Mesothelial cell of epicardium (in vitro differentiated cells): ENCODE measurements around the gene ST14. TPM values are rescaled to one million over a fixed set of nuclear protein-coding genes. Genes with fewer than 3 reads are reported as not detected.

Experiments used
- DNase-seq, 2 experiments: peaks; one replicate each; pipeline ENCODE4 v3.0.0; 2021; ENCODE audit warnings: low spot score in 2 of 2; ENCODE audit not compliant: unreplicated experiment in 2 of 2
- H3K27ac Mint-ChIP-seq: 2 replicates; pipeline ENCODE4 v1.8.0; 2021; ENCODE audit warnings: mixed read lengths
- H3K27me3 Mint-ChIP-seq: 2 replicates; pipeline ENCODE4 v1.8.0; 2021; ENCODE audit warnings: low read depth, mixed read lengths
- H3K36me3 Mint-ChIP-seq: 2 replicates; pipeline ENCODE4 v1.8.0; 2021; ENCODE audit warnings: mixed read lengths
- H3K4me1 Mint-ChIP-seq: 2 replicates; pipeline ENCODE4 v1.8.0; 2021; ENCODE audit warnings: mixed read lengths
- H3K4me3 Mint-ChIP-seq: 2 replicates; pipeline ENCODE4 v1.8.0; 2021; ENCODE audit warnings: mild to moderate bottlenecking, moderate library complexity, mixed read lengths
- H3K9me3 Mint-ChIP-seq: 2 replicates; pipeline ENCODE4 v1.8.0; 2021; ENCODE audit warnings: mixed read lengths
- total RNA-seq: library from RNA; stranded (reverse); gene quantifications from 3 replicates; pipeline ENCODE4 v1.2.1, GENCODE V29; 2021
- TF ChIP-seq, protein P1 (sequence below): fragments of 200-600 bp; sonication (generic); IDR thresholded peaks from one replicate; pipeline ENCODE4 v1.5.0; 2021; ENCODE audit warnings: antibody characterized with exemption; ENCODE audit not compliant: unreplicated experiment

Gene ST14
- total RNA-seq, 1 donor from 2014 or later = 39.6 TPM

DNA sequence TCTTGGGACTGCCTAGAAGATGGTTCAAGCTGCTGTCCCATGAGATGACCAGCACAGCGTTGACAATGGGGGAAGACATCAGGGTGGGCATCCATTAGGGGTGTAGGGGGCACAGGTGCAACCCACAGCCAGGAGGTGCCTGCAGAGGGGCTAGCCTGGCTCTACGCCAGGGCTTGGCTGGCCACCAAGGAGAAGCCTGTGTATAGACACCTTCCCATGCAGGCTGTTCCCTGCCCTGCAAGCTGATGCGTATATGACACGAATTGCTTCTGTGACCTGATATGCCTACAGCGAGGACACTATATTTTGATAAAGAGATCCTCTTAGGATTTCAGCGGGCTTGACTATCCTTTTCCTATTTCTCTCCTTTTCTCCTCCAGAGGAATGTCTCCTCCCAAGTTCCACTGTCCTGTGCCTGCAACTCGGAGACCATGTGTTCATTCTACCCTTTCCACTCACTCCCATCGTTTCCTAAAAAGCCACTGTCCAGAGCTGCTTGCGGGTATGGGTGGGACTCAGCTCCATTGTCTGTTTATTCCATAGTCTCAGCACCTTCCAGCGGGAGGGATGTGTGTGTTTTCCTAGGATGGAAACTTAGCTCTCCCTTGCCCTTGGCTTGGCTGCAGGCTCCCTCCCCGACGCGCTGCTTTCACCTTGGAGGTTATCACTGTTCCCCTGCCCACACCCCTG is 56.1 kb downstream of the ST14 start:
- Mint-ChIP-seq H3K4me1 (peaks cover 2% of the 10 kb centered on the region), H3K27ac (no peak overlapping the region), H3K4me3 (no peak overlapping the region), H3K9me3 (no peaks in the 10 kb centered on the region), H3K27me3 (peaks cover 17% of the 10 kb centered on the region), H3K36me3 (no peaks in the 10 kb centered on the region)
- TF ChIP-seq, protein P1, sequence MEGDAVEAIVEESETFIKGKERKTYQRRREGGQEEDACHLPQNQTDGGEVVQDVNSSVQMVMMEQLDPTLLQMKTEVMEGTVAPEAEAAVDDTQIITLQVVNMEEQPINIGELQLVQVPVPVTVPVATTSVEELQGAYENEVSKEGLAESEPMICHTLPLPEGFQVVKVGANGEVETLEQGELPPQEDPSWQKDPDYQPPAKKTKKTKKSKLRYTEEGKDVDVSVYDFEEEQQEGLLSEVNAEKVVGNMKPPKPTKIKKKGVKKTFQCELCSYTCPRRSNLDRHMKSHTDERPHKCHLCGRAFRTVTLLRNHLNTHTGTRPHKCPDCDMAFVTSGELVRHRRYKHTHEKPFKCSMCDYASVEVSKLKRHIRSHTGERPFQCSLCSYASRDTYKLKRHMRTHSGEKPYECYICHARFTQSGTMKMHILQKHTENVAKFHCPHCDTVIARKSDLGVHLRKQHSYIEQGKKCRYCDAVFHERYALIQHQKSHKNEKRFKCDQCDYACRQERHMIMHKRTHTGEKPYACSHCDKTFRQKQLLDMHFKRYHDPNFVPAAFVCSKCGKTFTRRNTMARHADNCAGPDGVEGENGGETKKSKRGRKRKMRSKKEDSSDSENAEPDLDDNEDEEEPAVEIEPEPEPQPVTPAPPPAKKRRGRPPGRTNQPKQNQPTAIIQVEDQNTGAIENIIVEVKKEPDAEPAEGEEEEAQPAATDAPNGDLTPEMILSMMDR = no peak
- DNase-seq = peak in 1 of 2 experiments; percentile 38

DNA sequence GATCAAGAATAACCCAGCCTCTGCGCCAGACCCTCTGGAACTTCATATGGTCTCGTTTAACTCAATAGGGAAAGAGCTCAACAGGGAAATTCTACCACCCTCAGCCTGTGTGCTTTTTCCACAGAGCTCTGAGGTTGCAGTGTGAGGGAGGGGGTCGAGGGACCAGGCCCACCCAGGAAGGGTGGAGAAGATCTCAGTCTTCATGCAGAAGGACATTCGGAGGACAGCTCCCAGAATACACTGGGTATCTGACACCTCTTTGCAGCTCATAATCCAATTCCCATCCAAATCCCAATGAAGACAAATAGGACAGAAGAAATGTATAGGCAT is 56.6 kb downstream of the ST14 start:
- Mint-ChIP-seq H3K27ac (no peak overlapping the region), H3K36me3 (no peaks in the 10 kb centered on the region), H3K27me3 (peaks cover 17% of the 10 kb centered on the region), H3K9me3 (no peaks in the 10 kb centered on the region), H3K4me1 (peaks cover 2% of the 10 kb centered on the region), H3K4me3 (no peak overlapping the region)
- DNase-seq = no peak
- TF ChIP-seq, protein P1 = no peak

DNA sequence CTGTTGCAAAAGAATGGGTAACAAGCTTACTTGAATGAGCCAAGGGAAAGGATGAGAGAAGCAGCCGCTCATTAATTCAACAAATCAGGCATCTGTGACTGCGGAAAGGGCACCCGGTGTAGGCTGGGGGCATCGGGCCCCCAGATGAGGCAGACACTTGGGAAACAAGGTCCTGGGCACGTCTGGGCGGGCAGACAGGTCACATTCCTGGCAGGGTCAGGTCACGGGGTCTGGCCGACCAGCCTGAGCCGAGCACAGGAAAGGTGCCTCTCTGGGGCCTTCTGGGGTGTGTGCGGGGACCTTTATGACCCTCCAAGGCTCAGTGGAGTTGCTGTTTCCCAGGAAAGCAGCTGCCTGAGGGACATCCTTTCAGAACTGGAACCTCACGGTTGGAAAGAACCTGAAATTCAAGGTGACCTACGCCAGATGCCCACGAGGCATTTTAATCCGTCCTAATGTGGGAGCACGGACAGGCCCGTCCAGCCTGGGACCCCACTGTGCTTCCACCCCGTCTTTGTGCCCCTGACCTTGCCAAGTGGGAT is 57.1 kb downstream of the ST14 start:
- H3K9me3 Mint-ChIP-seq = no peaks in the 10 kb centered on the region
- no peaks in the 10 kb centered on the region for H3K36me3 Mint-ChIP-seq
- TF ChIP-seq, protein P1 = no peak
- DNase-seq = peak in 1 of 2 experiments; percentile 35
- no peak overlapping the region for H3K27ac Mint-ChIP-seq
- H3K27me3 Mint-ChIP-seq = peaks cover 17% of the 10 kb centered on the region
- H3K4me1 Mint-ChIP-seq = peaks cover 2% of the 10 kb centered on the region
- no peak overlapping the region for H3K4me3 Mint-ChIP-seq

DNA sequence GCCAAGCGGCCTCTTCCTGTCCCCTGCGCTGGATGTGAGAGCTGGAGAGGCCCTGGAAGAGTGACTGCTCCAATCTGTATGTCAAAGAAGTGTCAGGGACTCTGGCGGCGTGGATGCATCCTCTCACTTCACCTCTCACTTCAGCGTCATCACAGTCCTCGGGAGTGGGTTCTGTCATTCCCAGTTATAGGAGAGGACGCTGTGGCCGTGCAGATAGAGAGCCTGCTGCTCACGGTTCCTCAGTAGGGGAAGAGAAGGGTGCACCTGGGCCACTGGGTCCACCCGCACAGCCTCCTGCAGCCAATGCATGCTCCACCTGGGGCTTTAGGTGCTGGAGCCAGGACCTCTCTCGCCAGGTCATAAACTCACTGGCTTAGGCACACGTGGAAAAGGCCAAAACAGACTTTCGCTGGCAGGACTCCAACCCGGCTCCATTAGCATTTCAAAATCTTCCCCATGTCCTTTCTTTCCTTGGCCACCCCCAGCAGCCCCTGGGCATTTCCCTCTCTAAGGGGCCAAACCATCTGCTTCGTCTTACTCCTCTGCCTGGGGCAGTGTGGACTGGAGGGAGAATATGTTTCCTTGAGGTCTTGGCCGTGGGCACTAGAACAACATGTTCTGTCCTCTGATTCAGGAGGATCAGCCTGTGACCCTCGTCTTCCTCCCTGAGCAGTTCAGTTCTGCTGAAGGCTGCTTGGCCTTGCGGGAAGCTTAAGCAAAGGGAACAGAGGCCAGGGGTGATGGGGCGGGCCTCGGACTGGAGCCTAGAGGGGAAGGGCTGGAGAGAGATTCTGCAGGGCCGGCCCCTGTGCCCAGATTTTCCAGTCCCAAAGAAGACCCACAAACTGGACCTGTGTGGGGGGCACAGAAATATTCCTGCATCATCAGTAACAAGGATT is 57.8 kb downstream of the ST14 start:
- Mint-ChIP-seq H3K27me3 (peaks cover 17% of the 10 kb centered on the region), H3K4me1 (peaks cover 2% of the 10 kb centered on the region), H3K27ac (no peak overlapping the region), H3K4me3 (no peak overlapping the region), H3K36me3 (no peaks in the 10 kb centered on the region), H3K9me3 (no peaks in the 10 kb centered on the region)
- DNase-seq = peak in 1 of 2 experiments; percentile 31
- TF ChIP-seq, protein P1 = no peak

DNA sequence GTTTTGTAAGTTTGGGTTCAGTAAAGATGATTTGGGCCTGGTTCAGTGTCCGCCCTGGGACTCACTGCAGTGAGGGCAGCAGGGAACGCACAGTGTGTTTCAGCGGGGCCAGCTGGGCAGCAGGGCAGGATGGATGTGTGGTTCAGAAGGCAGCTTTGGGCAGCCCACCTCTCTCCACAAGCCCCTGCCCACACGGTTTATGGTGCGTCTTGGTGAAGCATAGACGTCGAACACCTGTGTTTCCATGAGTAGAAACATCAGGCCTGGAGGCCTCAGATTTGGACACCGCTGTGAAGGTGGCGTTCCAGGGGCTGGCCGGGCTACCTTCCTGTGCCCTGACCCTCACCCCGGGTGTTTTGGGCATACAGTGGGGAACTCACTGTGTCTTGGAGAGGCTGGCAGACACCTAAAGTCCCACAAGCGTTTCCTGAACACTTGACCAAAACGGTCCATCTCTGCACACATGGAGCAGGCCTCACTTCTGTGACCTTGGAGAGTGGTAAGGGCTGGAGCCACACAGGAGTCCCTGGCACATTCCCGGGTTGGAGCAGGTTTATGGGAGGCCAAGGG is 59.0 kb downstream of the ST14 start:
- no peak overlapping the region for H3K27ac Mint-ChIP-seq
- no peak for DNase-seq
- peaks cover 4% of the 10 kb centered on the region for H3K4me1 Mint-ChIP-seq
- no peaks in the 10 kb centered on the region for H3K36me3 Mint-ChIP-seq
- H3K4me3 Mint-ChIP-seq = no peak overlapping the region
- H3K27me3 Mint-ChIP-seq = peaks cover 17% of the 10 kb centered on the region
- H3K9me3 Mint-ChIP-seq = no peaks in the 10 kb centered on the region
- TF ChIP-seq, protein P1 = no peak
